Mucosa of descending colon (tissue), 3 donors: ENCODE data around the gene ZNF627. TPM values are rescaled to one million over a fixed set of nuclear protein-coding genes. Genes with fewer than 3 reads are reported as not detected.
"Not testable (repeated sequence)": the region's sequence is repeated elsewhere in the genome, so short reads cannot be mapped to it uniquely, and the experiment has no call there.

ENCODE experiments used
- ATAC-seq: fragments of 200-7000 bp; cut with Tn5 transposase; one replicate; pipeline ENCODE4 v1.9.1; 2020; ENCODE audit warnings: mild to moderate bottlenecking, moderate library complexity
- DNase-seq, 3 donors: peaks; one replicate each; pipeline ENCODE4 v3.0.0-alpha.2; 2020
- H3K36me3 ChIP-seq: fragments of 200-600 bp; one replicate; pipeline ENCODE4 v1.8.0; 2021; ENCODE audit warnings: low read depth, mild to moderate bottlenecking
- H3K4me1 ChIP-seq: fragments of 200-600 bp; one replicate; pipeline ENCODE4 v1.8.0; 2021; ENCODE audit warnings: low read depth, mild to moderate bottlenecking
- H3K4me3 ChIP-seq: fragments of 200-600 bp; one replicate; pipeline ENCODE4 v1.8.0; 2021; ENCODE audit warnings: mild to moderate bottlenecking
- H3K9me3 ChIP-seq: fragments of 200-600 bp; one replicate; pipeline ENCODE4 v1.8.0; 2021; ENCODE audit warnings: mild to moderate bottlenecking
- intact Hi-C, 2 donors: fragments of 100-400 bp; cut with DNase I in 1 of 2; cut with micrococcal nuclease in 1 of 2; formaldehyde crosslinking; loops; one replicate each; pipeline versions ENCODE4 v1.11.0 to v1.11.1; 2022; cut with DNase I, micrococcal nuclease
- total RNA-seq, 3 donors: library from RNA; stranded (reverse); fragmentation: NEBNext Ultra II Directional in 2 of 3; extraction: Animal tissue kit (Norgen Biotek cat#: 25700) in 2 of 3; gene quantifications; one replicate each; pipeline versions ENCODE4 v1.2.1 to v1.2.4, GENCODE V29; 2021 to 2023
- TF ChIP-seq, protein P1 (sequence below): fragments of 200-600 bp; IDR thresholded peaks from one replicate; pipeline ENCODE4 v1.8.0; 2022; ENCODE audit warnings: antibody characterized with exemption, mild to moderate bottlenecking
- donor health status: DM: no; HTN: no; CAD: no; lungs with moderate emphysema.
- donor health status: DM: no; HTN: no; CAD: no.
- donor health status: DM: no; HTN: yes; CAD: no.

Gene ZNF627
- total RNA-seq, 3 donors from 2014 or later = 8.7 to 10.9 (median 10.5) TPM

DNA sequence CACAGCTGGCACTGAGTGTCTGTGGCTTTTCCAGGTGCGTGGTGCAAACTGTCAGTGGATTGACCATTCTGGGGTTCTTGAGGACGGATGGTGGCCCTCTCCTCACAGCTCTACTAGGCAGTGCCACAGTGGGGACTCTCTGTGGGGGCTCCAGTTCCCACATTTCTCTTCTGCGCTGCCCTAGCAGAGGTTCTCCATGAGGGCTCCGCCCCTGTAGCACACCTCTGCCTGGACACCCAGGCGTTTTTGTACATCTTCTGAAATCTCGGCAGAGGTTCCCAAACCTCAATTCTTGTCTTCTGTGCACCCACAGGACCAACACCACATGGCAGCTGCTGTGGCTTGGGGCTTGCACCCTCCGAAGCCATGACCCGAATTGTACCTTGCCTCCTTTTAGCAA is 9.2 kb downstream of the ZNF627 start:
- Histone ChIP-seq H3K36me3 (no peaks in the 10 kb centered on the region), H3K9me3 (peaks cover 3% of the 10 kb centered on the region), H3K4me3 (no peak overlapping the region), H3K4me1 (no peaks in the 10 kb centered on the region)
- TF ChIP-seq, protein P1, sequence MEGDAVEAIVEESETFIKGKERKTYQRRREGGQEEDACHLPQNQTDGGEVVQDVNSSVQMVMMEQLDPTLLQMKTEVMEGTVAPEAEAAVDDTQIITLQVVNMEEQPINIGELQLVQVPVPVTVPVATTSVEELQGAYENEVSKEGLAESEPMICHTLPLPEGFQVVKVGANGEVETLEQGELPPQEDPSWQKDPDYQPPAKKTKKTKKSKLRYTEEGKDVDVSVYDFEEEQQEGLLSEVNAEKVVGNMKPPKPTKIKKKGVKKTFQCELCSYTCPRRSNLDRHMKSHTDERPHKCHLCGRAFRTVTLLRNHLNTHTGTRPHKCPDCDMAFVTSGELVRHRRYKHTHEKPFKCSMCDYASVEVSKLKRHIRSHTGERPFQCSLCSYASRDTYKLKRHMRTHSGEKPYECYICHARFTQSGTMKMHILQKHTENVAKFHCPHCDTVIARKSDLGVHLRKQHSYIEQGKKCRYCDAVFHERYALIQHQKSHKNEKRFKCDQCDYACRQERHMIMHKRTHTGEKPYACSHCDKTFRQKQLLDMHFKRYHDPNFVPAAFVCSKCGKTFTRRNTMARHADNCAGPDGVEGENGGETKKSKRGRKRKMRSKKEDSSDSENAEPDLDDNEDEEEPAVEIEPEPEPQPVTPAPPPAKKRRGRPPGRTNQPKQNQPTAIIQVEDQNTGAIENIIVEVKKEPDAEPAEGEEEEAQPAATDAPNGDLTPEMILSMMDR = no peak
- DNase-seq (no peak), ATAC-seq (no peak)
- intact Hi-C loops = no loop called here

DNA sequence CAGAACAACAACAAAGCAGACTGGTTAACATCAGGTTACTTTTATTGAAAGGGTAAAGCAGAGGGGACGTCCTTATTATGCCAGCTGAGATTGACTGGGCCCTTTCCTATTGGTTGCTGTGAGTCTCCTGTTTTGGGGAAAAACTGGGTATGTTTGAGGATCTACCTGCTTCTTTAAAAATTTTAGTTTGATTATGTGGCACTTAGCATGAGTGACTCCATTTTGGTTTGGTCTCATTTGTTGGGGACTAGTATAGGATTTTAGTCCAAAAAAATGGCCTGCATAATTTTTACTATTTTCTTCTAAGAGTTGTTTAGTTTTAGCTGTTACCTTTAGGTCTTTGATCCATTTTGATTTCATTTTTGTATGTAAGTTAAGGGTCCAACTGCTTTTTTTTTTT is 14.4 kb downstream of the ZNF627 start:
- DNase-seq (no peak), ATAC-seq (no peak)
- intact Hi-C loops = no loop called here
- peaks cover 6% of the 10 kb centered on the region for H3K9me3 ChIP-seq
- TF ChIP-seq, protein P1 = no peak
- no peak overlapping the region for H3K4me3 ChIP-seq
- peaks cover 4% of the 10 kb centered on the region for H3K36me3 ChIP-seq
- no peaks in the 10 kb centered on the region for H3K4me1 ChIP-seq

DNA sequence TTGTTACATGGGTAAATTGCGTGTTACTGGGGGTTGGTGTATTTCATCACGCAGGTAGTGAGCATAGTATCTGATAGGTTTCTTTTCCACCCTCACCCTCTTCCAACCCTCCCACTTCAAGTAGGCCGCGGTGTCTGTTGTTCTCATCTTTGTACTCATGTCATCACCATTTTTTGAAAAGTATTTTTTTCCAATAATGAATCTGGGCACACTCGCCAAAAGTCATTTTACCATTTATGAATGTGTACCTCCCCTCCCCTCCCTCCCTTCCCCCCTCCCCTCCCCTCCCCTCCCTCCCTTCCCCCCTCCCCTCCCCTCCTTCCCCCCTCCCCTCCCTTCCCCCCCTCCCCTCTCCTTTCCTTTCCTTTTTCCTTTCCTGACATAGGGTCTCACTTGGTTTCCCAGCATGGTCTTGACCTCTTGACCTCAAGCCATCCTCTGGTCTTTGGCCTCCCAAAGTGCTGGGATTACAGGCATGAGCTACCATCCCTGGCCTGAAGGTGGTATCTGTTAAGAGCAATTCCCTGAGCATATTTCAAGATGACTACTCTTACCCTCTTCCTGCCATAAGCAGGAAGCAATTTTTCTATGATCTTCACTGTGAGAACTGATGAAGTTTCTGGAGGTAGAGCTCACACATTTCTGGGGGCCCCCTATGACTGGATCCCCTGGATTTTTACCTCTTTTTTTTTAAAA is 15.7 kb downstream of the ZNF627 start:
- ATAC-seq (no peak), DNase-seq (no peak)
- Histone ChIP-seq H3K36me3 (peaks cover 12% of the 10 kb centered on the region), H3K4me1 (no peaks in the 10 kb centered on the region), H3K9me3 (peaks cover 18% of the 10 kb centered on the region), H3K4me3 (no peak overlapping the region)
- intact Hi-C loops = no loop called here
- TF ChIP-seq, protein P1 = no peak

DNA sequence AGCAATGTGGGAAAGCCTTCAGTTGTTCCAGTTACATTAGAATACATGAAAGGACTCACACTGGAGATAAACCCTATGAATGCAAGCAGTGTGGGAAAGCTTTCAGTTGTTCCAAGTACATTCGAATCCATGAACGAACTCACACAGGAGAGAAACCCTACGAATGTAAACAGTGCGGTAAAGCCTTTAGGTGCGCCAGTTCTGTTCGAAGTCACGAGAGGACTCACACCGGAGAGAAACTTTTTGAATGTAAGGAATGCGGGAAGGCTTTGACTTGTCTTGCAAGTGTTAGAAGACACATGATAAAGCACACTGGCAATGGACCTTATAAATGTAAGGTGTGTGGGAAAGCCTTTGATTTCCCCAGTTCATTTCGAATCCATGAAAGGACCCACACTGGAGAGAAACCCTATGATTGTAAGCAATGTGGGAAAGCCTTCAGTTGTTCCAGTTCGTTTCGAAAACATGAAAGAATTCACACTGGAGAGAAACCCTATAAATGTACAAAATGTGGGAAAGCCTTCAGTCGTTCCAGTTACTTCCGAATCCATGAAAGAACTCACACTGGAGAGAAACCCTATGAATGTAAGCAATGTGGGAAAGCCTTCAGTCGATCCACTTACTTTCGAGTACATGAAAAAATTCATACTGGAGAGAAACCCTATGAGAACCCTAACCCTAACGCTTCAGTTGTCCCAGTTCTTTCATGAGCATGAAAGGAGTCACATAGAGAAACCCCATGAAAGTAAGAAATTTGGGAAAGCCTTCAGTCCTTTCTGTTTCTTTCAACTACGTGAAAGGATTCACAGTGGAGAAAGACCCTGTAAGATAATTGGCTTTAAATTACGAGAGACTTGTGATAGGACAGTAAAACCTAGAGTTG is 20.1 kb downstream of the ZNF627 start:
- intact Hi-C loops = no loop called here
- Histone ChIP-seq H3K4me1 (no peaks in the 10 kb centered on the region), H3K9me3 (peaks cover 22% of the 10 kb centered on the region), H3K36me3 (peaks cover 12% of the 10 kb centered on the region), H3K4me3 (no peak overlapping the region)
- TF ChIP-seq, protein P1 = no peak
- no peak for DNase-seq
- no peak for ATAC-seq

DNA sequence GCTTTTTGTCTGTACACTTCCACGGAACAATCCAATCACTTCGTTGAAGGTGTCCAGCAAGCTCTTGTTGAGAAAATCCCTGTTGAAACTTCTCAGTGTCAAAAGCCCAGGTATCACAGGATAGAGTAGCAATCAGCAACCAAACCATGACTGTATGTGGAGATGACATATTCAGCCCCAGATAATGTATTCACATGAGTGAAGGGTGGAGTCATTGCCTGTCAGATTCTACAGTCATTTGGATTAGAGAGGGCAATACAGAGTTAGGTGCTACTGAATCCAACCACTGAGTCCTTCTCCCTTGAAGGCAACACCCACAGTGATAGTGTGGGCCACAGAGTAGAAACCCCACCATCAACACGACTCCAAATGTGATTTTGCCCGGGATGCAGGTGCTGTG is 23.3 kb downstream of the ZNF627 start:
- no peak for DNase-seq
- TF ChIP-seq, protein P1 = no peak
- H3K36me3 ChIP-seq = peaks cover 12% of the 10 kb centered on the region
- peaks cover 22% of the 10 kb centered on the region for H3K9me3 ChIP-seq
- no peak for ATAC-seq
- H3K4me3 ChIP-seq = no peak overlapping the region
- peaks cover 14% of the 10 kb centered on the region for H3K4me1 ChIP-seq
- intact Hi-C loops = no loop called here

DNA sequence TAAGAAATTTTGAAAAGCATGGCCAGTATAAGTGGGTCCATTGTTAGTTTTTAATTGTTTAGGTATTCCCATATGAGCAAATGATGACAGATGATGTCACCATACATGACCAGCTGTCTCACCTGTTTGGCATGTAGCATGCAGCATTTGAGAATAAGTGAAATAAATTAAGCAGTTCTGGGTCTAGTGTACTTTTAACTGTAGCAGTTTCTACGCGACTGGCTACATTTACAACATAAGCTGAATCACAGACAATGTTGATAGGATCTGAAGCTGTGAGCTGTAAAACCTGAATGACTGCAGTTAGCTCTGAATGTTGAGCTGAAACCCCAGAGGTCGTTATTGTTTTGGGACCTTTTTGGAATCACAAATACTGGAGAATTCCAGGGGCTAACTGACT is 25.1 kb downstream of the ZNF627 start:
- H3K9me3 ChIP-seq, intact Hi-C loops, H3K4me3 ChIP-seq, H3K36me3 ChIP-seq, DNase-seq, ATAC-seq: not testable (repeated sequence)
- peaks cover 14% of the 10 kb centered on the region for H3K4me1 ChIP-seq
